Caco-2 (cell line): ENCODE results near the gene RPL38. TPM values are rescaled to one million over a fixed set of nuclear protein-coding genes. Genes with fewer than 3 reads are reported as not detected.

Source experiments
- BruUV-seq: library from RNA; stranded (reverse); fragments of 400-500 nt; replicated peaks from 2 replicates; lab custom pipeline; 2021; lab: Mats Ljungman, UMichigan
- CTCF ChIA-PET: fragments of 300-600 bp; sonication (Branson Sonifier 250); formaldehyde crosslinking; loops from one replicate; lab custom pipeline; 2022; ENCODE audit warnings: antibody characterized with exemption; lab: Charles Lee
- POLR2A ChIA-PET: fragments of 300-600 bp; sonication (Branson Sonifier 250); formaldehyde crosslinking; loops from one replicate; lab custom pipeline; 2022; ENCODE audit warnings: antibody characterized with exemption; lab: Charles Lee
- DNase-seq, 2 experiments: peaks; one replicate each; pipeline versions ENCODE4 v3.0.0 to v3.0.0-alpha.2; 2020 to 2022
- H3K27me3 ChIP-seq: replicated peaks from 2 replicates; pipeline ENCODE4 v1.6.0; 2011; ENCODE audit warnings: low read length; ENCODE audit not compliant: control insufficient read depth, insufficient read depth
- H3K36me3 ChIP-seq: 2 replicates; pipeline ENCODE4 v1.5.1; 2011; ENCODE audit warnings: low read length; ENCODE audit not compliant: control insufficient read depth, insufficient read depth
- H3K4me1 ChIP-seq: fragments of 250-450 bp; sonication (Bioruptor Pico); 2 replicates; pipeline ENCODE4 v1.5.1; 2020; ENCODE audit warnings: mild to moderate bottlenecking
- H3K4me3 ChIP-seq: 2 replicates; pipeline ENCODE4 v1.5.1; 2011; ENCODE audit warnings: low read depth, mild to moderate bottlenecking, control low read depth, low read length
- H3K9me3 ChIP-seq: fragments of 250-450 bp; sonication (Bioruptor Pico); 2 replicates; pipeline ENCODE4 v1.5.1; 2020; ENCODE audit warnings: mild to moderate bottlenecking, moderate library complexity
- H3K27ac Mint-ChIP-seq: one replicate; pipeline ENCODE4 v1.8.0; 2022; ENCODE audit warnings: mixed read lengths; ENCODE audit not compliant: unreplicated experiment
- H3K27me3 Mint-ChIP-seq: one replicate; pipeline ENCODE4 v1.8.0; 2022; ENCODE audit warnings: mixed read lengths; ENCODE audit not compliant: insufficient read depth, unreplicated experiment
- H3K36me3 Mint-ChIP-seq: one replicate; pipeline ENCODE4 v1.8.0; 2022; ENCODE audit warnings: mild to moderate bottlenecking, mixed read lengths; ENCODE audit not compliant: insufficient read depth, unreplicated experiment
- H3K4me1 Mint-ChIP-seq: one replicate; pipeline ENCODE4 v1.8.0; 2022; ENCODE audit warnings: low read depth, mixed read lengths; ENCODE audit not compliant: unreplicated experiment
- H3K4me3 Mint-ChIP-seq: one replicate; pipeline ENCODE4 v1.8.0; 2022; ENCODE audit warnings: mild to moderate bottlenecking, moderate library complexity, mixed read lengths; ENCODE audit not compliant: unreplicated experiment
- H3K9me3 Mint-ChIP-seq: one replicate; pipeline ENCODE4 v1.8.0; 2022; ENCODE audit warnings: mixed read lengths; ENCODE audit not compliant: unreplicated experiment
- intact Hi-C: fragments of 100-400 bp; cut with micrococcal nuclease; formaldehyde crosslinking; loops from one replicate; pipeline ENCODE4 v1.10.0; 2022; ENCODE audit not compliant: unreplicated experiment
- total RNA-seq: library from RNA; stranded (reverse); gene quantifications from 2 replicates; pipeline ENCODE4 v1.2.3, GENCODE V29; 2022
- TF ChIP-seq, protein P1 (sequence below), 2 experiments: fragments of 200-600 bp in 1 of 2; IDR thresholded peaks; 1 replicate in 1 of 2; 2 replicates in 1 of 2; pipeline versions ENCODE4 v1.5.1 to v1.8.0; 2011 to 2022; ENCODE audit warnings: antibody characterized with exemption in 1 of 2, control low read depth in 1 of 2, inconsistent platforms in 1 of 2, low read depth in 1 of 2, low read length in 1 of 2, mild to moderate bottlenecking in 1 of 2, moderate library complexity in 1 of 2; ENCODE audit not compliant: insufficient read depth in 1 of 2, severe bottlenecking in 1 of 2, unreplicated experiment in 1 of 2

Gene RPL38
- total RNA-seq, 1 experiment from 2014 or later, result 1,319 TPM

DNA sequence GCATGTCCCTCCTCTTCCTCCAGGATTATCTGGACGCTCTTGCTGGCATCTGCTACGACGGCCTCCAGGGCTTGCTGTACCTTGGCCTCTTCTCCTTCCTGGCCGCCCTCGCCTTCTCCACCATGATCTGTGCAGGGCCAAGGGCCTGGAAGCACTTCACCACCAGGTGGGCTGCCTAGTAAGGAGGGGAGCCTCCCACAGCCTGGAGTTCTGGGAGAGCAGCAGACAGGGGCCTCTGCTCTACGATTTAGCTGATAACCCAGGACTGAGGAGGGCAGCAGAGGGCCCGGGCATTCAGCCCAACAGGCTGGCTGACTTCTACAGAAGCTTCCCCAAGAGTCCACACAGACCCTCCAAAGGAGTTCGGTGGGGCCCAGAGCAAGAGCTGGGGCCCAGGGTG, 48.7 kb downstream of the RPL38 start:
- Histone ChIP-seq H3K9me3 (no peaks in the 10 kb centered on the region), H3K4me3 (no peak overlapping the region), H3K4me1 (no peaks in the 10 kb centered on the region), H3K27me3 (no peaks in the 10 kb centered on the region), H3K36me3 (no peaks in the 10 kb centered on the region)
- no peaks in the 10 kb centered on the region for H3K4me1 Mint-ChIP-seq
- BruUV-seq, result no TSS peak
- H3K27ac Mint-ChIP-seq, result no peak overlapping the region
- POLR2A ChIA-PET, result no interaction called here
- intact Hi-C loops, result no loop called here
- CTCF ChIA-PET, result no interaction called here
- no peaks in the 10 kb centered on the region for H3K27me3 Mint-ChIP-seq
- H3K9me3 Mint-ChIP-seq, result no peaks in the 10 kb centered on the region
- no peak overlapping the region for H3K4me3 Mint-ChIP-seq
- no peak for DNase-seq
- no peaks in the 10 kb centered on the region for H3K36me3 Mint-ChIP-seq
- TF ChIP-seq, protein P1, sequence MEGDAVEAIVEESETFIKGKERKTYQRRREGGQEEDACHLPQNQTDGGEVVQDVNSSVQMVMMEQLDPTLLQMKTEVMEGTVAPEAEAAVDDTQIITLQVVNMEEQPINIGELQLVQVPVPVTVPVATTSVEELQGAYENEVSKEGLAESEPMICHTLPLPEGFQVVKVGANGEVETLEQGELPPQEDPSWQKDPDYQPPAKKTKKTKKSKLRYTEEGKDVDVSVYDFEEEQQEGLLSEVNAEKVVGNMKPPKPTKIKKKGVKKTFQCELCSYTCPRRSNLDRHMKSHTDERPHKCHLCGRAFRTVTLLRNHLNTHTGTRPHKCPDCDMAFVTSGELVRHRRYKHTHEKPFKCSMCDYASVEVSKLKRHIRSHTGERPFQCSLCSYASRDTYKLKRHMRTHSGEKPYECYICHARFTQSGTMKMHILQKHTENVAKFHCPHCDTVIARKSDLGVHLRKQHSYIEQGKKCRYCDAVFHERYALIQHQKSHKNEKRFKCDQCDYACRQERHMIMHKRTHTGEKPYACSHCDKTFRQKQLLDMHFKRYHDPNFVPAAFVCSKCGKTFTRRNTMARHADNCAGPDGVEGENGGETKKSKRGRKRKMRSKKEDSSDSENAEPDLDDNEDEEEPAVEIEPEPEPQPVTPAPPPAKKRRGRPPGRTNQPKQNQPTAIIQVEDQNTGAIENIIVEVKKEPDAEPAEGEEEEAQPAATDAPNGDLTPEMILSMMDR (IDR thresholded peaks at IDR 0.05; ENCODE audit: insufficient read depth in 1 of 2, low read depth in 1 of 2, low read length in 1 of 2, severe bottlenecking in 1 of 2, unreplicated experiment in 1 of 2), result no peak

DNA sequence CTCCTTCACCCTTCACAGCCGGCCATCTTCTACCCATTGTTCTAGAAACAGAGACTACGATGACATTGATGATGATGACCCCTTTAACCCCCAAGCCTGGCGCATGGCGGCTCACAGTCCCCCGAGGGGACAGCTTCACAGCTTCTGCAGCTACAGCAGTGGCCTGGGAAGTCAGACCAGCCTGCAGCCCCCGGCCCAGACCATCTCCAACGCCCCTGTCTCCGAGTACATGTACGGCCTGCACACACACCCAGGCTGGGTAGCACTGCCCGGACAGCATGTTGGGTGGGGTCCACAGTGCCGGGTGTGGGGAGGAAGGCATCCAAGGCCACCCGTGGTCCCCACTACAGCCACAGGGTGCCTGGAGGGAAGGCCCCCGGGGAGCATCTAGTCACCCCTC, 49.6 kb downstream of the RPL38 start:
- no peaks in the 10 kb centered on the region for H3K27me3 Mint-ChIP-seq
- CTCF ChIA-PET, result no interaction called here
- no peak overlapping the region for H3K4me3 Mint-ChIP-seq
- Histone ChIP-seq H3K9me3 (no peaks in the 10 kb centered on the region), H3K27me3 (no peaks in the 10 kb centered on the region), H3K4me1 (no peaks in the 10 kb centered on the region), H3K36me3 (no peaks in the 10 kb centered on the region), H3K4me3 (no peak overlapping the region)
- no peaks in the 10 kb centered on the region for H3K36me3 Mint-ChIP-seq
- no peak overlapping the region for H3K27ac Mint-ChIP-seq
- H3K9me3 Mint-ChIP-seq, result no peaks in the 10 kb centered on the region
- no peaks in the 10 kb centered on the region for H3K4me1 Mint-ChIP-seq
- DNase-seq, result no peak
- POLR2A ChIA-PET, result no interaction called here
- intact Hi-C loops, result no loop called here
- BruUV-seq, result no TSS peak
- TF ChIP-seq, protein P1 (IDR thresholded peaks at IDR 0.05; ENCODE audit: insufficient read depth in 1 of 2, low read depth in 1 of 2, low read length in 1 of 2, severe bottlenecking in 1 of 2, unreplicated experiment in 1 of 2), result no peak

DNA sequence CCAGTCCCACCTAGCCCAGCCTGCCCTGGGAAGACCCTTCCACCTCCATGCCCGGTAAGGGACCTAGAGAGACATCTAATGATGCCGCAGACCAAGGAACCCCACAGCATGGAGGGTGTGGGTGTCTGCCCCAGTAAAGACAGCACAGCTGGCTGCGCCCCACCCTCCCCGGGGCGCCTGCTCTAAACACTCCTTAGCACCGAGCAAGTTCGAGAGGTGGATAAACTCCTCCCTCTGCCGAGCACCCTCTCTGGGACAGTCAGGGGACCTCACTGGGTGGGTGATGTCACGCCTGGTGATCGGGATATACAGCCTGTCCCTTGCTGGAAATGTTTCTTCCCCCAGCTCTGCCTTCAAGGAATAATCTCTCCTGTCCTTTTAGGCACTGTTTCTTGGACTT, 53.8 kb downstream of the RPL38 start:
- Histone ChIP-seq H3K9me3 (no peaks in the 10 kb centered on the region), H3K27me3 (no peaks in the 10 kb centered on the region), H3K4me3 (no peak overlapping the region), H3K4me1 (no peaks in the 10 kb centered on the region), H3K36me3 (no peaks in the 10 kb centered on the region)
- TF ChIP-seq, protein P1 (IDR thresholded peaks at IDR 0.05; ENCODE audit: insufficient read depth in 1 of 2, low read depth in 1 of 2, low read length in 1 of 2, severe bottlenecking in 1 of 2, unreplicated experiment in 1 of 2), result no peak
- ChIA-PET CTCF (no interaction called here), POLR2A (no interaction called here)
- Mint-ChIP-seq H3K27ac (no peak overlapping the region), H3K4me1 (no peaks in the 10 kb centered on the region), H3K4me3 (no peak overlapping the region), H3K36me3 (no peaks in the 10 kb centered on the region), H3K27me3 (no peaks in the 10 kb centered on the region), H3K9me3 (no peaks in the 10 kb centered on the region)
- intact Hi-C loops, result no loop called here
- no TSS peak for BruUV-seq
- DNase-seq, result no peak
